Small intestine (tissue), 7 donors: Measurements from ENCODE around the gene DELE1. TPM values are rescaled to one million over a fixed set of nuclear protein-coding genes. Genes with fewer than 3 reads are reported as not detected.
A peak's percentile ranks its signal among the peaks of the same experiment; 100 is the strongest.

ENCODE experiments used
- DNase-seq, 2 donors: peaks; one replicate each; pipeline versions ENCODE4 v3.0.0 to v3.0.0-alpha.2; 2013
- FAIRE-seq: peaks from 2 replicates; lab custom pipeline; 2012; peaks lifted over from hg19 to GRCh38; lab: Jason Lieb, UNC
- H3K27ac ChIP-seq, 3 donors: one replicate each; pipeline ENCODE4 v1.5.1; 2013; ENCODE audit warnings: low read length in 2 of 3, mild to moderate bottlenecking in 2 of 3, control low read depth in 1 of 3, inconsistent platforms in 1 of 3, low read depth in 1 of 3, moderate library complexity in 1 of 3
- H3K27me3 ChIP-seq, 3 donors: one replicate each; pipeline ENCODE4 v1.6.1; 2013; ENCODE audit warnings: low read length in 3 of 3, inconsistent platforms in 1 of 3; ENCODE audit not compliant: control insufficient read depth in 3 of 3, insufficient read depth in 3 of 3
- H3K36me3 ChIP-seq, 3 donors: one replicate each; pipeline ENCODE4 v1.6.1; 2013; ENCODE audit warnings: low read length in 3 of 3, inconsistent platforms in 1 of 3, low read depth in 1 of 3, mild to moderate bottlenecking in 1 of 3, moderate library complexity in 1 of 3; ENCODE audit not compliant: control insufficient read depth in 3 of 3, insufficient read depth in 2 of 3
- H3K4me1 ChIP-seq, 3 donors: one replicate each; pipeline ENCODE4 v1.6.1; 2013; ENCODE audit warnings: low read length in 2 of 3, inconsistent platforms in 1 of 3, low read depth in 1 of 3, mild to moderate bottlenecking in 1 of 3, moderate library complexity in 1 of 3; ENCODE audit not compliant: control insufficient read depth in 3 of 3, insufficient read depth in 2 of 3
- H3K4me3 ChIP-seq, 3 donors: one replicate each; pipeline ENCODE4 v1.5.1; 2013; ENCODE audit warnings: low read length in 3 of 3, control low read depth in 1 of 3, inconsistent platforms in 1 of 3, low read depth in 1 of 3, mild to moderate bottlenecking in 1 of 3, moderate library complexity in 1 of 3
- H3K9me3 ChIP-seq, 2 donors: one replicate each; pipeline ENCODE4 v1.6.1; 2013; ENCODE audit warnings: low read depth in 1 of 2, low read length in 1 of 2; ENCODE audit not compliant: control insufficient read depth in 2 of 2, insufficient read depth in 1 of 2
- WGBS, 3 donors: extraction: QIAGEN DNeasy Blood & Tissue Kit; methylation state at CpG; one replicate each; pipeline ENCODE4 v1.1.7; 2013; 5-methylcytosine and 5-hydroxymethylcytosine counted together
- polyA plus RNA-seq, 4 donors: library from polyadenylated mRNA; stranded (reverse) in 3 of 4; unstranded in 1 of 4; fragments of 200-250 nt in 3 of 4; fragments of 120-200 nt in 1 of 4; gene quantifications; one replicate each; pipeline versions ENCODE4 v1.2.1 to v1.2.3, GENCODE V29; 2013
- donor health status: healthy with polysubstance abuse.
- donor health status: control.
- donor health status: control.
- donor health status: Bipolar disorder and iron deficiency.
- donor health status: healthy.

DELE1 gene
- polyA plus RNA-seq, 4 donors: 32.2 to 120 (median 44.4) TPM

- DNase-seq (no peak), FAIRE-seq (no peak)
- Histone ChIP-seq H3K4me1 (peaks cover 0 to 29% (median 4%) of the 10 kb centered on the region in 3 donors), H3K36me3 (peaks cover 7 to 65% (median 13%) of the 10 kb centered on the region in 3 donors), H3K27me3 (peaks cover 0 to 5% (median 2%) of the 10 kb centered on the region in 3 donors), H3K9me3 (no peaks in the 10 kb centered on the region), H3K27ac (peak overlapping the region in 2 of 3 donors; percentile 17 to 64), H3K4me3 (no peak overlapping the region)
- 41 to 68% (median 53%) methylated on average over 6 of the region's 6 CpGs for WGBS, 3 donors
Measured at GRCh38 chr5:141940695-141941271, 17.1 kb downstream of the DELE1 start.

DNA sequence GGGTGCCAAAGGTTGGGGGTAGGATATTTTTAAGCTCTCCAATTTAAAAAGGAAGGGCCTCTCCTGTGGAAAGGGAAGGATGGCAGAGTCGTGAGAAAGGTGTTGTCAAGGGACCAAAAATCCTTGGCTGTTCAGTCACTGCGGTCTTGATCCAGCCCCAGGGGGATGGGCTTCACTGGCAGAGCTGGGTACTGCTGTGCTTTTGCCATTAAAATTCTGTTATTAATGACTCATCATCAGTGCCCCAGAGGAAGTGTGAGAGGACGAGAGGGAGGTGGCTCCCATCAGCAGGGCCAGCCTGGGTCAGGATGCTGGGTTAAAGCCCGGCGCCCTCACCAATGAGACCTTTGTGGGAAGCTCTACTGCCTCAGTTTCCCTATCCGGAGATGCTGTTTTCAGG is 17.6 kb downstream of the DELE1 start:
- Histone ChIP-seq H3K4me1 (peaks cover 0 to 34% (median 4%) of the 10 kb centered on the region in 3 donors), H3K36me3 (peaks cover 6 to 63% (median 9%) of the 10 kb centered on the region in 3 donors), H3K9me3 (no peaks in the 10 kb centered on the region), H3K27ac (peak overlapping the region in 2 of 3 donors; percentile 64 to 85), H3K27me3 (peaks cover 0 to 5% (median 2%) of the 10 kb centered on the region in 3 donors), H3K4me3 (no peak overlapping the region)
- no peak for FAIRE-seq
- 67 to 78% (median 78%) methylated on average over 6 of the region's 6 CpGs for WGBS, 3 donors
- no peak for DNase-seq

DNA sequence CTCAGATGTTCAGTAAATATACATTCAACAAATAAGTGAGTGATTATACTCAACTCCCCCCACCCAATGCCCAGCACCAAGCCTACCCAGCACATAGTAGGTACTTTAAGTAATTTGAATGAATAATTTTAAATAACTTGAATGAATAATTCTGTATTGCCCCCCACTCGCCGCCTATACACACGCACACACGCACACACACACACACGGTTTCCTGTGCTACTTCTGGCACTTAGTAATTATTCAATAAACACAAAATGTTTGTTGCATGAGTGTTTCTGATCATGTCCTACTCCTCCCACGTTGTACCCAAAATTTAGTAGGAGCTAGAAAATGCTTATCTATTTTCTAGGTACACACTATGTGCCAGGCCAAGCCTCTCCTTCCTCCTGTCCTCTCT is 18.1 kb downstream of the DELE1 start:
- 77 to 86% (median 77%) methylated on average over 6 of the region's 6 CpGs for WGBS, 3 donors
- Histone ChIP-seq H3K4me1 (peaks cover 0 to 36% (median 4%) of the 10 kb centered on the region in 3 donors), H3K4me3 (no peak overlapping the region), H3K27ac (peak overlapping the region in 2 of 3 donors; percentile 39 to 85), H3K9me3 (no peaks in the 10 kb centered on the region), H3K27me3 (peaks cover 0 to 5% (median 2%) of the 10 kb centered on the region in 3 donors), H3K36me3 (peaks cover 6 to 60% (median 8%) of the 10 kb centered on the region in 3 donors)
- DNase-seq (no peak), FAIRE-seq (no peak)

DNA sequence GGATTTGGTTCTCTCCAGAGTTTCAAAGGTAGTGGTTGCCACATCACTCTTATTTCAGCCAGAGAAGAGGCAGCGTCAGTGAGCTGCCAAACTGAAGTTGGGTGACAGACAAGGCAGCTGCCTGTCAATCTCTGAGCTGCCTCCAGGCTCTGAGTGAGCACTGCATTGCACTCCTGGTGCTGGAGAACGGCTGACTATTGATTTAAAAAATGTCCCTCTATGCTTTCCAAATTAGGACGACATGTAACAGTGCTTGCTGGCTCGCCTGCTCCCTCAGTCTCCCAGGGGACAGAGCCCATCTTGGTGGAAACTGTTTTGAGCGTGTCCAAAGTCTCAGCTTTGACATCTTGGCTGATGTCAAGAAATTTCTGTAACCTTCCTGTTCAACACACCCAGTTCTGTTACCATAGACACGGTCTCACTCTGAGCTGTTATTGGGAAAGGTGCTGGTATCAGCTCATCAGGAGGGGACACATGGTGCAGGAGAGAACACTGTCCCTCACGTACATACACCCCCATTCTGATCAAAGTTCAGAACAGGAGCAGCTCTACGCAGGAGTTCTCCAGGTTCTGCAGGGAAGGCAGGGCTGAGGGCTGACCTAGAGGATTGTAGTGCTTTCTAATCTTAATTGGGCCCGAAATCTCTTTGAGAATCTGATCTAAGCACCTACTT is 18.6 kb downstream of the DELE1 start:
- peak; percentile 88 to 96 for DNase-seq
- peaks cover 0 to 36% (median 4%) of the 10 kb centered on the region in 3 donors for H3K4me1 ChIP-seq
- WGBS, 3 donors: 24 to 55% (median 44%) methylated on average over 9 of the region's 9 CpGs
- H3K27me3 ChIP-seq: peaks cover 0 to 5% (median 2%) of the 10 kb centered on the region in 3 donors
- H3K27ac ChIP-seq: peak overlapping the region in 2 of 3 donors; percentile 39 to 85
- peaks cover 4 to 54% (median 8%) of the 10 kb centered on the region in 3 donors for H3K36me3 ChIP-seq
- no peaks in the 10 kb centered on the region for H3K9me3 ChIP-seq
- FAIRE-seq: no peak
- H3K4me3 ChIP-seq: no peak overlapping the region

GRCh38 chr5:141944076-141944475 is 20.4 kb downstream of the DELE1 start:
- Histone ChIP-seq H3K27me3 (peaks cover 0 to 5% (median 2%) of the 10 kb centered on the region in 3 donors), H3K4me1 (peaks cover 0 to 36% (median 4%) of the 10 kb centered on the region in 3 donors), H3K9me3 (no peaks in the 10 kb centered on the region), H3K27ac (no peak overlapping the region), H3K4me3 (no peak overlapping the region), H3K36me3 (peaks cover 0 to 40% (median 2%) of the 10 kb centered on the region in 3 donors)
- WGBS, 3 donors: 82 to 88% (median 87%) methylated on average over 9 of the region's 9 CpGs
- FAIRE-seq (no peak), DNase-seq (no peak)

GRCh38 chr5:141945511-141946051 is 21.9 kb downstream of the DELE1 start:
- peaks cover 0 to 32% (median 0%) of the 10 kb centered on the region in 3 donors for H3K36me3 ChIP-seq
- H3K4me3 ChIP-seq: no peak overlapping the region
- H3K9me3 ChIP-seq: no peaks in the 10 kb centered on the region
- no peak for DNase-seq
- no peak for FAIRE-seq
- peaks cover 0 to 36% (median 4%) of the 10 kb centered on the region in 3 donors for H3K4me1 ChIP-seq
- no peak overlapping the region for H3K27ac ChIP-seq
- H3K27me3 ChIP-seq: peaks cover 0 to 5% (median 2%) of the 10 kb centered on the region in 3 donors
- 54 to 60% (median 58%) methylated on average over 25 of the region's 25 CpGs for WGBS, 3 donors

GRCh38 chr5:141947316-141947715 is 23.6 kb downstream of the DELE1 start:
- no peak for FAIRE-seq
- 73 to 79% (median 77%) methylated on average over 4 of the region's 4 CpGs for WGBS, 3 donors

DNA sequence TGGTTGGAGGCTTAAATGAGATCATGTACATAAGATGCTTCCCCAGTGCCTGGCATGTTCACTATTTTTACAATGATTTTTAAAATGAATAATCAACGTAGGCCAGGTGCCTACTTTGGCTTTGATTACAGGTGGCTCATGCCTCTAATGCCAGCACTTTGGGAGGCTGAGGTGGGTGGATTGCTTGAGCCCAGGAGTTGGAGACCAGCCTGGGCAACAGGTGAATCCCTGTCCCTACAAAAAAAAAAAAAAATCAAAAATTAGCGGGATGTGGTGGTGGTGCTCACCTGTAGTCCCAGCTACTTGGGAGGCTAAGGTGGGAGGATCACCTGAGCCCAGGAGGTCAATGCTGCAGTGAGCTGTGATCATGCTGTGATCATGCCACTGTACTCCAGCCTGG is 25.1 kb downstream of the DELE1 start:
- no peak overlapping the region for H3K4me3 ChIP-seq
- no peaks in the 10 kb centered on the region for H3K9me3 ChIP-seq
- H3K27me3 ChIP-seq: peaks cover 0 to 5% (median 2%) of the 10 kb centered on the region in 3 donors
- FAIRE-seq: no peak
- 85 to 87% (median 87%) methylated on average over 2 of the region's 2 CpGs for WGBS, 3 donors
- DNase-seq: no peak
- peaks cover 0 to 22% (median 0%) of the 10 kb centered on the region in 3 donors for H3K36me3 ChIP-seq
- peaks cover 0 to 16% (median 0%) of the 10 kb centered on the region in 3 donors for H3K4me1 ChIP-seq
- H3K27ac ChIP-seq: no peak overlapping the region

More at GRCh38 chr5:141947316-141947715, 23.6 kb downstream of the DELE1 start:
- Histone ChIP-seq H3K4me3 (no peak overlapping the region), H3K4me1 (peaks cover 0 to 28% (median 0%) of the 10 kb centered on the region in 3 donors), H3K36me3 (peaks cover 0 to 22% (median 0%) of the 10 kb centered on the region in 3 donors), H3K9me3 (no peaks in the 10 kb centered on the region), H3K27me3 (peaks cover 0 to 5% (median 2%) of the 10 kb centered on the region in 3 donors), H3K27ac (no peak overlapping the region)
- DNase-seq: no peak
